Thoracic aorta (tissue), 2 donors: ENCODE measurements around the gene AUTS2. TPM values are rescaled to one million over a fixed set of nuclear protein-coding genes. Genes with fewer than 3 reads are reported as not detected.

Experiments
- ATAC-seq: fragments of 150-250 bp; one replicate; pipeline ENCODE4 v1.8.0; 2017; ENCODE audit warnings: low read depth; ENCODE audit not compliant: insufficient number of reproducible peaks, low FRiP score
- DNase-seq: peaks from one replicate; pipeline ENCODE4 v3.0.0-alpha.2; 2020; ENCODE audit warnings: low spot score
- H3K27ac ChIP-seq, 2 donors: fragments of 200-600 bp; sonication (generic); 1 replicate in 1 of 2; 2 replicates in 1 of 2; pipeline ENCODE4 v1.5.1; 2016; ENCODE audit warnings: mild to moderate bottlenecking in 2 of 2, moderate library complexity in 2 of 2
- H3K27me3 ChIP-seq: fragments of 200-600 bp; sonication (generic); replicated peaks from 2 replicates; pipeline ENCODE4 v1.6.0; 2016; ENCODE audit warnings: mild to moderate bottlenecking; ENCODE audit not compliant: insufficient read depth
- H3K36me3 ChIP-seq: fragments of 200-600 bp; sonication (generic); one replicate; pipeline ENCODE4 v1.5.1; 2016
- H3K4me1 ChIP-seq, 2 donors: fragments of 200-600 bp; sonication (generic); 1 replicate in 1 of 2; 2 replicates in 1 of 2; pipeline versions ENCODE4 v1.5.1 to v1.6.0; 2016; ENCODE audit warnings: low read depth in 2 of 2, mild to moderate bottlenecking in 1 of 2; ENCODE audit not compliant: control insufficient read depth in 1 of 2
- H3K4me3 ChIP-seq: fragments of 200-600 bp; sonication (generic); 2 replicates; pipeline ENCODE4 v1.5.1; 2016; ENCODE audit warnings: mild to moderate bottlenecking
- H3K9me3 ChIP-seq: fragments of 200-600 bp; sonication (generic); 2 replicates; pipeline ENCODE4 v1.5.1; 2016
- total RNA-seq, 2 donors: library from RNA; depleted of rRNA; stranded (reverse); fragments of >200 nt; gene quantifications; one replicate each; pipeline versions ENCODE4 v1.1.0 to v1.2.3, GENCODE V29; 2016
- TF ChIP-seq, protein P1 (sequence below): fragments of 200-600 bp; sonication (generic); IDR thresholded peaks from one replicate; pipeline ENCODE4 v1.5.1; 2019; ENCODE audit warnings: antibody characterized with exemption

AUTS2 gene
- total RNA-seq, 2 donors from 2014 or later = 49.4 to 101 TPM

DNA sequence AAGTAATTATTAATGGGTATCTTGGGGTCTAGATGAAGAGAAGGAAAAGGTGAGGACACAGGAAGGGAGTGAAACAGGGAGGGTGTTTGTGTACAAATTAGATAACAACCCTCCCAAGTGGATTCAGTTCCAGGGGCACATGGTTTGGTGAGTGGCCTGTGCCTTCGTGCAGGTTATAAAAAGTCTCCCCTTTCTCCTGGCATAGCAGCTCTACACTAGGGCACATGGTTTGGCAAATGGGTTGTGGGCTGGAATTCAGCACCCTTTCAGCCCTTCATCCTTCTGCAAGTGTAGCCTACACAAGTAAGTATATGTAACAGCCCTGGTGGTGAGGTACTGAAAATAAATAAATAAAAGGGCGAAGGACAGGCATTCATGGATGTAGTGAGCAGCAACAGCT lies 359.4 kb downstream of the AUTS2 start:
- Histone ChIP-seq H3K9me3 (no peaks in the 10 kb centered on the region), H3K4me3 (no peak overlapping the region), H3K36me3 (no peaks in the 10 kb centered on the region), H3K27ac (no peak overlapping the region), H3K27me3 (no peaks in the 10 kb centered on the region), H3K4me1 (peaks cover 17 to 33% of the 10 kb centered on the region in 2 donors)
- ATAC-seq = no peak
- DNase-seq = no peak
- TF ChIP-seq, protein P1, sequence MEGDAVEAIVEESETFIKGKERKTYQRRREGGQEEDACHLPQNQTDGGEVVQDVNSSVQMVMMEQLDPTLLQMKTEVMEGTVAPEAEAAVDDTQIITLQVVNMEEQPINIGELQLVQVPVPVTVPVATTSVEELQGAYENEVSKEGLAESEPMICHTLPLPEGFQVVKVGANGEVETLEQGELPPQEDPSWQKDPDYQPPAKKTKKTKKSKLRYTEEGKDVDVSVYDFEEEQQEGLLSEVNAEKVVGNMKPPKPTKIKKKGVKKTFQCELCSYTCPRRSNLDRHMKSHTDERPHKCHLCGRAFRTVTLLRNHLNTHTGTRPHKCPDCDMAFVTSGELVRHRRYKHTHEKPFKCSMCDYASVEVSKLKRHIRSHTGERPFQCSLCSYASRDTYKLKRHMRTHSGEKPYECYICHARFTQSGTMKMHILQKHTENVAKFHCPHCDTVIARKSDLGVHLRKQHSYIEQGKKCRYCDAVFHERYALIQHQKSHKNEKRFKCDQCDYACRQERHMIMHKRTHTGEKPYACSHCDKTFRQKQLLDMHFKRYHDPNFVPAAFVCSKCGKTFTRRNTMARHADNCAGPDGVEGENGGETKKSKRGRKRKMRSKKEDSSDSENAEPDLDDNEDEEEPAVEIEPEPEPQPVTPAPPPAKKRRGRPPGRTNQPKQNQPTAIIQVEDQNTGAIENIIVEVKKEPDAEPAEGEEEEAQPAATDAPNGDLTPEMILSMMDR = no peak

DNA sequence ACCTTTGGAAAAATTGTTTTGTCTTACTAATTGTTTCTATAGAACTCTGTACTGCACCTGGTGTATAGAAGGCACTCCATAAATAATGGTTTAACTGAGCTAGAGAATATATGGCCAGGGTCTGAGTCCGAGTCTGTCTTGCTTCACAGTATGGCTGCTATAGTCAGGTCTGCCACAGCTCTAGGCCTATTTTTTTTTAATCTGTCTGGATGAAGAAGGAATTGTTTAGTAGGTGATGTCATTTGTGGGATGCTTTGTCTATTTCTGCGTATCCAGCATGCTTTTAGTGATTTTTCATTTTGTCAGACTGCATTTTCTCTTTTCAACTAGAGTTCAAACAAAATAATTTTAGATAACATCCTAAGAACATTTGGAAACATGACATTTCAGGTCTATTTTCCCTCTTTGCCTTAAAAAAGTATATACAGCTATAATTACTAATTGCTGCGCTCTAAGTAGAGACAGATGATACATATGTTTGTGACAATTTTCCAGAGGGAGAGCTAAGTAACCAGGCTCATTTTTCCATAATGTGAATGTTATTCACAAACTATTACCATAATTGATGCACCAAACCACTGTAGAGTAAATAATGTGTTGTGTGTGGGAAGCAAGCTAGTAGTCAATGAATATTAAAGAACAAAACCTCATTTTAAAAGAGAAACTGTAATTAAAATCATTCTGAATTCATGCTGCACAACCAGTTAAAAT lies 361.7 kb downstream of the AUTS2 start:
- Histone ChIP-seq H3K4me3 (no peak overlapping the region), H3K9me3 (no peaks in the 10 kb centered on the region), H3K27ac (no peak overlapping the region), H3K36me3 (no peaks in the 10 kb centered on the region), H3K4me1 (peaks cover 20 to 25% of the 10 kb centered on the region in 2 donors), H3K27me3 (no peaks in the 10 kb centered on the region)
- TF ChIP-seq, protein P1 = no peak
- DNase-seq (no peak), ATAC-seq (no peak)

DNA sequence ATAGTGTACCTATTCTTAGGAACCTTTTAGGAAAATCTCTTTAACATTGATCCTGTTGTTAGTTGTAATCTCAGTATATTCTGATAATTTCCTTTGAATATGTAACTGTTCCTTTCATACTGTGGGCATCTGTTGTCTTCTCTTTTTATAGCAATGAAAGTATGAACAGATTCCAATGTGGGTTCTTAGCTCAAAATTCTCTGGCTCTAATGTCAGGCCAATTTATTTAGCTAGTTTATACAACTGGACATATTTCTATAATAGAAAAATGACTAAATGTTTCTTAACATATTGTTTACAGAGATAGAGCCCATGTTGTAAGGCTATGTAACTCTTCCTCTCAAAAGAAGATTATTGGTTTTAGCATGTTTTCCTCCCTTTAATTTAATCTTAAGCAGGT lies 363.2 kb downstream of the AUTS2 start:
- no peak overlapping the region for H3K4me3 ChIP-seq
- peaks cover 20 to 25% of the 10 kb centered on the region in 2 donors for H3K4me1 ChIP-seq
- H3K27me3 ChIP-seq = no peaks in the 10 kb centered on the region
- H3K27ac ChIP-seq = no peak overlapping the region
- H3K36me3 ChIP-seq = no peaks in the 10 kb centered on the region
- ATAC-seq (no peak), DNase-seq (no peak)
- H3K9me3 ChIP-seq = no peaks in the 10 kb centered on the region
- TF ChIP-seq, protein P1 = no peak

DNA sequence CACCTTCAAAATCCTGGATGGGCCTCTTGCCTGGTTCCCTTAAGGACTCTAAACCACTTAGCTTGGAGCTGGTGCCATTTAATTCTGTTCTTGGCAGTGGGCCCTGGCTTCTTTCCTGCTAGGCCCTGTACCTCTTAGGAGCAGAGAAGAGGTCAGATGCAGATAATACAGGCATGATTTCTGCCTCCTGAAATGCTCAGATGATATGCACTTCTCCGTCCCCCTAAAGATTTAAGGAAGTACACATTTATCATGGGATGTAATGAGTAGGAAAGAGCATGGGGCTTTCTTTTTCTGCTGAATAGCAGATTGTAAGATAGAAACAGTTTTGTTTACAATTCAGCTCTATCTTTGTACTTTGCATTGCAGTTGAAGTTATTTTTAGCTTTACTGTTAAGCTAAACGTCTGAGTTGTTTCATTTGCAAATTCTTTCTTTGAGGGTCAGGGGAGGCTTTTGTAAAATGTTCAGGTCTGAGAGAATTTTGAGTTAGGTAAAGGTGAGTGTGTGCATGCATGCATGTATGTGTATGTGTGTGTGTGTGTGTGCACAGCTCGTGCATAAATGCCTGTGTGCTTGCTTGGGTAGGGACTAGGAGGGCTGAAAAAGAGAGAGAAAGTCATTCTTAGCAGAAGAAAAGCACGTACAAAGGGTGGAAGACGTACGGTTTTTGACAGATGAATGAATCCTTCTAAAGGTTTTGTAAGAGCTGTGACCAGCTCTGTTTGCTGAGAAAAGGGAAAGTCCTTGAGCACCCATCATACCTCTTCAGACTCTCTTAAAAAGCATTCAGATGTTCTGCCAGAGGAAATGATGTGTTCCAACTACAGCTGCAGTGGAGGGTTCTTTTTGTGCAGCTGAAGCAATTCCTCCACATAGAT lies 364.2 kb downstream of the AUTS2 start:
- Histone ChIP-seq H3K9me3 (no peaks in the 10 kb centered on the region), H3K36me3 (no peaks in the 10 kb centered on the region), H3K4me1 (peaks cover 20 to 32% of the 10 kb centered on the region in 2 donors), H3K4me3 (peak overlapping the region; percentile 16), H3K27me3 (no peaks in the 10 kb centered on the region), H3K27ac (no peak overlapping the region)
- ATAC-seq (no peak), DNase-seq (no peak)
- TF ChIP-seq, protein P1 = no peak

DNA sequence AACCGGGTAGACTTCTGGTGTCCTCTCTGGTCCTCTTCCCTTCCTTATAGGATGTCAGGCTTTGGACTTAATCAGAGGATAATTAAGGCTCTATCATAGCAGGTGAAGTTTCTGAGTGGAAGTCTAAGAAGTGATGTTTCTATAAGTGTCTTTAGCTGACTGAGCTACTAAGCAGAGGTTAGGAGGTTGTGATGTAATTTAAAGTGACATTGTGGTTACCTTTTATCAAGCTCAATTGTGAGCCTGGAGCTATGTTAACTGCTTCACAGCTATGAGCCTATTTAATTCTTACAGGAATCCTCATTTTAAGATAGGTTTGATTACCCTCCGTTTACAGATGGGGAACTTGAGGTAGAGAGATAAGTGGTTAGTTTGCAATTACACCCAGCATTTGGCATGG lies 365.1 kb downstream of the AUTS2 start:
- Histone ChIP-seq H3K36me3 (no peaks in the 10 kb centered on the region), H3K4me1 (peaks cover 20 to 41% of the 10 kb centered on the region in 2 donors), H3K9me3 (no peaks in the 10 kb centered on the region), H3K27me3 (no peaks in the 10 kb centered on the region), H3K4me3 (no peak overlapping the region), H3K27ac (no peak overlapping the region)
- DNase-seq (no peak), ATAC-seq (no peak)
- TF ChIP-seq, protein P1 = no peak
